Esophagus squamous epithelium (tissue), 5 donors: ENCODE measurements around the gene LYRM9. TPM values are rescaled to one million over a fixed set of nuclear protein-coding genes. Genes with fewer than 3 reads are reported as not detected.

ENCODE experiments used
- DNase-seq: peaks from one replicate; lab custom pipeline; 2025; lab: John Stamatoyannopoulos, UW
- H3K27ac ChIP-seq, 4 donors: fragments of 200-600 bp; sonication (generic); one replicate each; pipeline ENCODE4 v1.5.1; 2016 to 2019; ENCODE audit warnings: mild to moderate bottlenecking in 1 of 4
- H3K27me3 ChIP-seq, 4 donors: fragments of 200-600 bp; sonication (generic); 1 replicate in 3 of 4; 2 replicates in 1 of 4; pipeline versions ENCODE4 v1.5.1 to v1.6.0; 2017 to 2021; ENCODE audit warnings: antibody characterized with exemption in 1 of 4
- H3K36me3 ChIP-seq, 3 donors: fragments of 200-600 bp; sonication (generic); one replicate each; pipeline ENCODE4 v1.5.1; 2016 to 2019
- H3K4me1 ChIP-seq, 3 donors: fragments of 200-600 bp; sonication (generic); one replicate each; pipeline ENCODE4 v1.5.1; 2017 to 2019
- H3K4me3 ChIP-seq, 4 donors: fragments of 200-600 bp; sonication (generic); 1 replicate in 3 of 4; 2 replicates in 1 of 4; pipeline ENCODE4 v1.5.1; 2016 to 2019; ENCODE audit warnings: mild to moderate bottlenecking in 2 of 4, moderate library complexity in 1 of 4
- H3K9me3 ChIP-seq, 3 donors: fragments of 200-600 bp; sonication (generic); one replicate each; pipeline ENCODE4 v1.5.1; 2016 to 2019
- POLR2A ChIP-seq, 4 donors: fragments of 450-650 bp; IDR thresholded peaks; one replicate each; pipeline ENCODE4 v1.6.1; 2017; ENCODE audit warnings: antibody characterized with exemption in 4 of 4, mild to moderate bottlenecking in 4 of 4, moderate library complexity in 3 of 4
- WGBS, 2 donors: methylation state at CpG; one replicate each; pipeline ENCODE4 v1.1.5; 2018; 5-methylcytosine and 5-hydroxymethylcytosine counted together
- intact Hi-C: fragments of 100-400 bp; cut with DNase I; formaldehyde crosslinking; loops from one replicate; pipeline ENCODE4 v1.15.0; 2022
- total RNA-seq, 4 donors: library from RNA; depleted of rRNA; stranded (reverse); fragments of >200 nt; gene quantifications; one replicate each; pipeline ENCODE4 v1.1.0, GENCODE V29; 2016
- TF ChIP-seq, protein P1 (sequence below), 6 experiments: fragments of 450-650 bp in 4 of 6; fragments of 200-600 bp in 2 of 6; sonication (generic) in 2 of 6; IDR thresholded peaks; one replicate each; pipeline ENCODE4 v1.5.1; 2016 to 2019; ENCODE audit warnings: antibody characterized with exemption in 6 of 6, mild to moderate bottlenecking in 4 of 6, moderate library complexity in 4 of 6
- donor health status: DM: yes; HTN: yes; CAD: no.

The LYRM9 gene
- total RNA-seq, 4 donors from 2014 or later = 1.7 to 9.8 (median 6.1) TPM

DNA sequence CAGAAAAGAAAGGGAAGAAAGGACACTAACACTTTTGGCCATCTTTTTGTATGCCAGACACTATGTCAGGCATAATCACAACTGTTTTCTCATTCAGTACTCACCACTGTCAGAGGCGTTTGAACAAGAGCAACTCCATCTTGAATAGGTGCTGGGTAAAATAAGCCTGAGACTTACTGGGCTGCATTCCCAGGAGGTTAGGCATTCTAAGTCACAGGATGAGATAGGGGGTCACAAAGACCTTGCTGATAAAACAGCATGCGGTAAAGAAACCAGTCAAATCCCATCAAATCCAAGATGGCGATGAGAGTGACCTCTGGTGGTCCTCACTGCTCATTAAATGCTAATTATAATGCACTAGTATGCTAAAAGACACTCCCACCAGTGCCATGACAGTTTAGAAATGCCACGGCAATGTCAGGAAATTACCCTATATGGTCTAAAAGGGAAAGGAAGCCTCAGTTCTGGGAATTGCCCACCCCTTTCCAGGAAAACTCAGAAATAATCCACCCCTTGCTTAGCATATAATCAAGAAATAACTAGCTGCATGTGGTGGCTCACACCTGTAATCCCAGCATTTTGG lies 14.9 kb upstream of the LYRM9 start:
- peaks cover 0 to 33% (median 0%) of the 10 kb centered on the region in 4 donors for H3K27me3 ChIP-seq
- no peaks in the 10 kb centered on the region for H3K9me3 ChIP-seq
- no peak for DNase-seq
- H3K4me1 ChIP-seq = no peaks in the 10 kb centered on the region
- no peak for TF ChIP-seq POLR2A (IDR thresholded peaks at IDR 0.05)
- TF ChIP-seq, protein P1, sequence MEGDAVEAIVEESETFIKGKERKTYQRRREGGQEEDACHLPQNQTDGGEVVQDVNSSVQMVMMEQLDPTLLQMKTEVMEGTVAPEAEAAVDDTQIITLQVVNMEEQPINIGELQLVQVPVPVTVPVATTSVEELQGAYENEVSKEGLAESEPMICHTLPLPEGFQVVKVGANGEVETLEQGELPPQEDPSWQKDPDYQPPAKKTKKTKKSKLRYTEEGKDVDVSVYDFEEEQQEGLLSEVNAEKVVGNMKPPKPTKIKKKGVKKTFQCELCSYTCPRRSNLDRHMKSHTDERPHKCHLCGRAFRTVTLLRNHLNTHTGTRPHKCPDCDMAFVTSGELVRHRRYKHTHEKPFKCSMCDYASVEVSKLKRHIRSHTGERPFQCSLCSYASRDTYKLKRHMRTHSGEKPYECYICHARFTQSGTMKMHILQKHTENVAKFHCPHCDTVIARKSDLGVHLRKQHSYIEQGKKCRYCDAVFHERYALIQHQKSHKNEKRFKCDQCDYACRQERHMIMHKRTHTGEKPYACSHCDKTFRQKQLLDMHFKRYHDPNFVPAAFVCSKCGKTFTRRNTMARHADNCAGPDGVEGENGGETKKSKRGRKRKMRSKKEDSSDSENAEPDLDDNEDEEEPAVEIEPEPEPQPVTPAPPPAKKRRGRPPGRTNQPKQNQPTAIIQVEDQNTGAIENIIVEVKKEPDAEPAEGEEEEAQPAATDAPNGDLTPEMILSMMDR (IDR thresholded peaks at IDR 0.05) = no peak
- WGBS, 2 donors = 65 to 69% methylated on average over 4 of the region's 4 CpGs
- intact Hi-C loops = no loop called here
- no peak overlapping the region for H3K4me3 ChIP-seq
- no peaks in the 10 kb centered on the region for H3K36me3 ChIP-seq
- no peak overlapping the region for H3K27ac ChIP-seq

DNA sequence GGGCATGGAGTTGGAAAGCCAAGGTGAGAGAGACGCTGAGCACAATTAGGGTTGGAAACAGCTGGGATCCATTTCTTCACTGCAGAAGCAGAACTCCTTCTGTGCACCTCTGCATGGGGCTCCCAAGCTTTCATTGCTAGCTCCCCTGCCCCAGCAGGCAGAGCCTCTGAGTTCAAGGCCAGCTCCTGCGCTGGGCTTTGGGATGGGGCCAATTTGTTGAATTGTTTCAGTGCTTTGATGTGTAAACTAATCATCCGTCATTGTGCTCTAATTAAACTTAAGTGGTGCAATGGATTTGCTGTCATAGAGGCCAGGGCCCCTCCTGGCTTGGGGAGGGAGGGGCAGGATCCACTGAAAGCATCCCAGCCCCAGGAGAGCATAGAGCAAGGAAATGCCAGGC lies 13.5 kb upstream of the LYRM9 start:
- TF ChIP-seq POLR2A (IDR thresholded peaks at IDR 0.05) = no peak
- TF ChIP-seq, protein P1 (IDR thresholded peaks at IDR 0.05) = no peak
- 38 to 53% methylated on average over 2 to 3 of the region's 3 CpGs for WGBS, 2 donors
- H3K9me3 ChIP-seq = no peaks in the 10 kb centered on the region
- H3K27me3 ChIP-seq = peaks cover 0 to 39% (median 0%) of the 10 kb centered on the region in 4 donors
- H3K4me3 ChIP-seq = no peak overlapping the region
- H3K36me3 ChIP-seq = no peaks in the 10 kb centered on the region
- H3K4me1 ChIP-seq = no peaks in the 10 kb centered on the region
- intact Hi-C loops = no loop called here
- H3K27ac ChIP-seq = no peak overlapping the region
- no peak for DNase-seq

DNA sequence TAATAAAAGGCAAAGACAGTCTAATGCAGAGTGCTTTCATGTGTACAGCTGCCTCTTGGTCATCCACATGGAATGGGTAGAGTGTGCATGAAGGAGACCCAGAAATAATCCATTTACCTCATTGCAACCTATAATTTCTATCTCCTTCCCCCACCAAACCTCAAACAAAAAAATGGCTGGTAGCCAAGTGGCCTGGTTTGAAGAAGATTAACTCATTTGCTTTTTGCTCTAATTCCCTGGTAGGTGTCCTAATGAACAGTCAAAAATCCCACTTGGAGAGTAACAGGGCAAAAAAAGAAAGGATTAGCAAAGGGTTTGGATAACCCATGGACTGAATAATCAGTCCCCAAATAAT lies 13.0 kb upstream of the LYRM9 start:
- peaks cover 0 to 39% (median 0%) of the 10 kb centered on the region in 4 donors for H3K27me3 ChIP-seq
- intact Hi-C loops = no loop called here

DNA sequence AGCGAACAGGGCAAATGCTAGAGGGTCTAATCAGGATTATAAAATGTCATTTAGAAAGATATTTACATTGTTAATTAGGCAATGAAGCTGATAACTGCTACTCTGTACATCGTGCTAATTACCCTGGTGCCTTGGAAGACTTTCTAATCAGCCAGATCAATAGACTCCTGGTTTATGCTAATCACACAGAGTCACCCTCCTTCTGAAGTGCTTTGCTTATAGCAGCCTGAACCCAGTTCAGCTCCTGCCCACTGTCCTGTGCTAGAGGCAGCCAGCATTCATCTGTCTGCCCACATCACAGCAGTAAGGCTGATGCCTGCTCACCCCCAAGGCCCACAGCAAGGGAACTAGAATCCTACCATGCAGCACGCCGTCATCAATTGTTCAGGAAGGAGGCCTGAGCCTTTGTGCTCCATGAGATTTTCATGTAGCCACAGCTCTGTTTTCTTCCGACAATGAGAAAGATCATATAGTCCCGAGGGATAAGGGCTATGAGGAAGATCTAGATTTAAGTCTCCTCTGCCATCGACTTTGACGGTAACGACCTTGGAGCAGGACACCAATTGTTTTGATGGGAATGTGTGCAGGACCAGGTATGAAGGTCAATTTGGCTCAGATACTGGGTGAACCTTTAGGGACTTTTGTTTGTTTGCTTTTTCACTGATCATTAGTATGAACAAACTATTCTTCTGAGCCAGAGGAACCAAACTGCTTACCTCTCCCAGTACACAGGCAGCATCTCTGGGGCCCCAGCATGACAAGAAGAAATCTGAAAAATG lies 12.5 kb upstream of the LYRM9 start:
- intact Hi-C loops = no loop called here
- TF ChIP-seq, protein P1 (IDR thresholded peaks at IDR 0.05) = no peak
- no peak for TF ChIP-seq POLR2A (IDR thresholded peaks at IDR 0.05)
- Histone ChIP-seq H3K27me3 (peaks cover 0 to 39% (median 0%) of the 10 kb centered on the region in 4 donors), H3K9me3 (no peaks in the 10 kb centered on the region), H3K4me1 (no peaks in the 10 kb centered on the region), H3K36me3 (no peaks in the 10 kb centered on the region), H3K27ac (no peak overlapping the region), H3K4me3 (no peak overlapping the region)
- no peak for DNase-seq
- WGBS, 2 donors = 68 to 69% methylated on average over 9 of the region's 9 CpGs

More for the DNA sequence above, 13.0 kb upstream of the LYRM9 start:
- H3K36me3 ChIP-seq = no peaks in the 10 kb centered on the region
- TF ChIP-seq, protein P1 (IDR thresholded peaks at IDR 0.05) = no peak
- no peak for TF ChIP-seq POLR2A (IDR thresholded peaks at IDR 0.05)
- no peak overlapping the region for H3K27ac ChIP-seq
- no peaks in the 10 kb centered on the region for H3K9me3 ChIP-seq
- H3K4me1 ChIP-seq = no peaks in the 10 kb centered on the region
- DNase-seq = no peak
- H3K4me3 ChIP-seq = no peak overlapping the region
